HFFc6 (cell line): Measurements from ENCODE around the gene GSTM3. TPM values are rescaled to one million over a fixed set of nuclear protein-coding genes. Genes with fewer than 3 reads are reported as not detected.

ENCODE experiments used
- DNase-seq: peaks from one replicate; pipeline ENCODE4 v3.0.0-alpha.2; 2018
- H3K27ac Mint-ChIP-seq: 2 replicates; pipeline ENCODE4 v1.8.0; 2020; ENCODE audit warnings: mild to moderate bottlenecking, mixed read lengths
- H3K27me3 Mint-ChIP-seq: 2 replicates; pipeline ENCODE4 v1.8.0; 2021; ENCODE audit warnings: mild to moderate bottlenecking, moderate library complexity, mixed read lengths; ENCODE audit not compliant: insufficient read depth
- H3K36me3 Mint-ChIP-seq: 2 replicates; pipeline ENCODE4 v1.8.0; 2021; ENCODE audit warnings: low read depth, mixed read lengths
- H3K4me1 Mint-ChIP-seq: 2 replicates; pipeline ENCODE4 v1.8.0; 2020; ENCODE audit warnings: low read depth, mixed read lengths
- H3K4me3 Mint-ChIP-seq: 2 replicates; pipeline ENCODE4 v1.8.0; 2020; ENCODE audit warnings: mild to moderate bottlenecking, moderate library complexity, mixed read lengths
- H3K9me3 Mint-ChIP-seq: 2 replicates; pipeline ENCODE4 v1.8.0; 2020; ENCODE audit warnings: mild to moderate bottlenecking, mixed read lengths
- CTCF ChIP-seq: fragments of 200-600 bp; sonication (generic); IDR thresholded peaks from 2 replicates; pipeline ENCODE4 v1.5.0; 2021; ENCODE audit warnings: antibody characterized with exemption, mild to moderate bottlenecking
- total RNA-seq, 6 experiments: library from RNA; stranded (reverse); fragmentation: NEBNext Ultra II Directional; extraction: Animal tissue kit (Norgen Biotek cat#: 25700); gene quantifications; 2 replicates in 1 of 6; 3 replicates in 5 of 6; pipeline ENCODE4 v1.2.3, GENCODE V29; 2021

The GSTM3 gene
- total RNA-seq, 6 experiments from 2014 or later = 36.9 to 51.3 (median 43.6) TPM

GRCh38 chr1:109765896-109766615 lies 25.2 kb upstream of the GSTM3 start:
- Mint-ChIP-seq H3K36me3 (no peaks in the 10 kb centered on the region), H3K27ac (no peak overlapping the region), H3K9me3 (no peaks in the 10 kb centered on the region), H3K4me3 (no peak overlapping the region), H3K27me3 (peaks cover 4% of the 10 kb centered on the region), H3K4me1 (peaks cover 8% of the 10 kb centered on the region)
- no peak for DNase-seq
- no peak for TF ChIP-seq CTCF

- H3K4me3 Mint-ChIP-seq = no peak overlapping the region
- H3K4me1 Mint-ChIP-seq = peaks cover 8% of the 10 kb centered on the region
- no peak for DNase-seq
- H3K36me3 Mint-ChIP-seq = no peaks in the 10 kb centered on the region
- TF ChIP-seq CTCF = no peak
- no peaks in the 10 kb centered on the region for H3K9me3 Mint-ChIP-seq
- peaks cover 4% of the 10 kb centered on the region for H3K27me3 Mint-ChIP-seq
- H3K27ac Mint-ChIP-seq = no peak overlapping the region
These were observed 24.6 kb upstream of the GSTM3 start for GRCh38 chr1:109765483-109765815.

- no peaks in the 10 kb centered on the region for H3K36me3 Mint-ChIP-seq
These were observed 24.0 kb upstream of the GSTM3 start for GRCh38 chr1:109764561-109765482.

GRCh38 chr1:109763646-109764415 lies 23.0 kb upstream of the GSTM3 start, which contains the start of gene EPS8L3:
TSS of gene EPS8L3 (minus strand) at chr1:109763923. CDS start at chr1:109761749, 2,174 bp downstream.
- Mint-ChIP-seq H3K4me1 (peaks cover 8% of the 10 kb centered on the region), H3K9me3 (no peaks in the 10 kb centered on the region), H3K27ac (peak within 1 kb of the TSS; percentile 70), H3K4me3 (no peak within 1 kb of the TSS), H3K27me3 (peaks cover 1% of the 10 kb centered on the region), H3K36me3 (no peaks in the 10 kb centered on the region)
- no peak for TF ChIP-seq CTCF
- DNase-seq = no peak

More at GRCh38 chr1:109764561-109765482, 24.0 kb upstream of the GSTM3 start:
- H3K27ac Mint-ChIP-seq = no peak overlapping the region
- H3K4me1 Mint-ChIP-seq = peaks cover 8% of the 10 kb centered on the region
- H3K4me3 Mint-ChIP-seq = no peak overlapping the region
- H3K27me3 Mint-ChIP-seq = peaks cover 4% of the 10 kb centered on the region
- DNase-seq = no peak
- no peaks in the 10 kb centered on the region for H3K9me3 Mint-ChIP-seq
- TF ChIP-seq CTCF = no peak
